Aorta (tissue), 5 donors: ENCODE results near the gene JCAD. TPM values are rescaled to one million over a fixed set of nuclear protein-coding genes. Genes with fewer than 3 reads are reported as not detected.
A peak's percentile ranks its signal among the peaks of the same experiment; 100 is the strongest.

ENCODE experiments used
- ATAC-seq: fragments of 200-7000 bp; cut with Tn5 transposase; one replicate; pipeline ENCODE4 v1.9.1; 2022; ENCODE audit warnings: moderate library complexity; ENCODE audit not compliant: low FRiP score
- DNase-seq, 2 donors: peaks; one replicate each; pipeline ENCODE4 v3.0.0-alpha.2; 2020
- H3K27ac ChIP-seq, 2 donors: one replicate each; pipeline ENCODE4 v1.5.1; 2013; ENCODE audit warnings: low read length in 2 of 2, mild to moderate bottlenecking in 2 of 2, moderate library complexity in 2 of 2, control low read depth in 1 of 2, inconsistent platforms in 1 of 2, low read depth in 1 of 2
- H3K27me3 ChIP-seq, 2 donors: one replicate each; pipeline ENCODE4 v1.6.1; 2013; ENCODE audit warnings: control low read depth in 1 of 2, low read length in 1 of 2, mild to moderate bottlenecking in 1 of 2, moderate library complexity in 1 of 2; ENCODE audit not compliant: insufficient read depth in 2 of 2, control insufficient read depth in 1 of 2
- H3K36me3 ChIP-seq, 2 donors: one replicate each; pipeline ENCODE4 v1.6.1; 2013; ENCODE audit warnings: control low read depth in 1 of 2, low read length in 1 of 2, mild to moderate bottlenecking in 1 of 2; ENCODE audit not compliant: insufficient read depth in 2 of 2, control insufficient read depth in 1 of 2
- H3K4me1 ChIP-seq, 2 donors: one replicate each; pipeline ENCODE4 v1.6.1; 2013; ENCODE audit warnings: low read length in 2 of 2, control low read depth in 1 of 2, mild to moderate bottlenecking in 1 of 2, moderate library complexity in 1 of 2; ENCODE audit not compliant: insufficient read depth in 2 of 2, control insufficient read depth in 1 of 2
- H3K4me3 ChIP-seq, 2 donors: one replicate each; pipeline ENCODE4 v1.5.1; 2013; ENCODE audit warnings: low read length in 2 of 2, control low read depth in 1 of 2, mild to moderate bottlenecking in 1 of 2
- H3K9me3 ChIP-seq: one replicate; pipeline ENCODE4 v1.6.1; 2013; ENCODE audit warnings: mild to moderate bottlenecking, low read length; ENCODE audit not compliant: control insufficient read depth
- WGBS, 2 donors: extraction: QIAGEN DNeasy Blood & Tissue Kit; methylation state at CpG; one replicate each; pipeline ENCODE4 v1.1.7; 2013; 5-methylcytosine and 5-hydroxymethylcytosine counted together
- intact Hi-C, 2 donors: fragments of 100-400 bp; cut with DNase I; formaldehyde crosslinking; loops; one replicate each; pipeline versions ENCODE4 v1.14.2 to v1.15.0; 2022
- polyA plus RNA-seq, 2 donors: library from polyadenylated mRNA; stranded (reverse); fragments of 200-250 nt; gene quantifications; one replicate each; pipeline ENCODE4 v1.2.3, GENCODE V29; 2013
- total RNA-seq, 2 donors: library from RNA; stranded (reverse); fragmentation: NEBNext Ultra II Directional; extraction: Animal tissue kit (Norgen Biotek cat#: 25700); gene quantifications; one replicate each; pipeline ENCODE4 v1.2.1, GENCODE V29; 2021
- donor health status: healthy with polysubstance abuse.
- donor health status: Bipolar disorder and iron deficiency.
- donor health status: DM: no; HTN: no; CAD: no.
- donor health status: DM: no; HTN: no; CAD: no.
- donor health status: DM: yes; HTN: yes; CAD: no.

JCAD gene
- total and polyA plus RNA-seq, 4 donors: 13.6 to 82.4 (median 50.2) TPM

- no peak for ATAC-seq
- WGBS, 2 donors: 94 to 96% methylated on average over 6 of the region's 6 CpGs
Observed at GRCh38 chr10:30075481-30075880, 16.1 kb upstream of the JCAD start.

GRCh38 chr10:30074933-30075332, 15.5 kb upstream of the JCAD start:
- H3K27ac ChIP-seq: no peak overlapping the region
- ATAC-seq (no peak), DNase-seq (no peak)
- H3K27me3 ChIP-seq: no peaks in the 10 kb centered on the region
- H3K9me3 ChIP-seq: no peaks in the 10 kb centered on the region
- no peaks in the 10 kb centered on the region for H3K4me1 ChIP-seq
- H3K4me3 ChIP-seq: no peak overlapping the region
- H3K36me3 ChIP-seq: no peaks in the 10 kb centered on the region
- intact Hi-C loops: no loop called here

More at GRCh38 chr10:30075481-30075880, 16.1 kb upstream of the JCAD start:
- no peaks in the 10 kb centered on the region for H3K27me3 ChIP-seq
- H3K9me3 ChIP-seq: no peaks in the 10 kb centered on the region
- H3K36me3 ChIP-seq: no peaks in the 10 kb centered on the region
- no peak overlapping the region for H3K4me3 ChIP-seq
- H3K4me1 ChIP-seq: no peaks in the 10 kb centered on the region
- intact Hi-C loops: no loop called here
- H3K27ac ChIP-seq: no peak overlapping the region
- no peak for DNase-seq

GRCh38 chr10:30074090-30074489, 14.7 kb upstream of the JCAD start:
- intact Hi-C loops: no loop called here
- DNase-seq: no peak

GRCh38 chr10:30073767-30074060, 14.3 kb upstream of the JCAD start:
- WGBS, 2 donors: 84 to 89% methylated on average over 4 of the region's 4 CpGs
- H3K4me3 ChIP-seq: no peak overlapping the region
- no peaks in the 10 kb centered on the region for H3K36me3 ChIP-seq
- no peak overlapping the region for H3K27ac ChIP-seq
- H3K4me1 ChIP-seq: no peaks in the 10 kb centered on the region
- no peak for ATAC-seq
- H3K9me3 ChIP-seq: no peaks in the 10 kb centered on the region
- no peak for DNase-seq
- no peaks in the 10 kb centered on the region for H3K27me3 ChIP-seq
- intact Hi-C loops: no loop called here

More at GRCh38 chr10:30074090-30074489, 14.7 kb upstream of the JCAD start:
- ATAC-seq: no peak
- 76 to 84% methylated on average over 2 of the region's 2 CpGs for WGBS, 2 donors
- Histone ChIP-seq H3K27me3 (no peaks in the 10 kb centered on the region), H3K27ac (no peak overlapping the region), H3K4me1 (no peaks in the 10 kb centered on the region), H3K9me3 (no peaks in the 10 kb centered on the region), H3K4me3 (no peak overlapping the region), H3K36me3 (no peaks in the 10 kb centered on the region)

GRCh38 chr10:30073045-30073766, 13.8 kb upstream of the JCAD start:
- Histone ChIP-seq H3K36me3 (no peaks in the 10 kb centered on the region), H3K4me1 (no peaks in the 10 kb centered on the region), H3K27me3 (no peaks in the 10 kb centered on the region), H3K27ac (no peak overlapping the region), H3K4me3 (no peak overlapping the region), H3K9me3 (no peaks in the 10 kb centered on the region)
- WGBS, 2 donors: 93 to 95% methylated on average over 6 of the region's 6 CpGs
- intact Hi-C loops: no loop called here
- ATAC-seq (no peak), DNase-seq (no peak)

- DNase-seq: no peak
- no peak for ATAC-seq
- H3K36me3 ChIP-seq: no peaks in the 10 kb centered on the region
- H3K27ac ChIP-seq: no peak overlapping the region
- no peaks in the 10 kb centered on the region for H3K9me3 ChIP-seq
- intact Hi-C loops: no loop called here
- no peak overlapping the region for H3K4me3 ChIP-seq
- H3K27me3 ChIP-seq: no peaks in the 10 kb centered on the region
- H3K4me1 ChIP-seq: no peaks in the 10 kb centered on the region
Observed at GRCh38 chr10:30072068-30072467, 12.7 kb upstream of the JCAD start.

GRCh38 chr10:30070001-30070685, 10.8 kb upstream of the JCAD start:
- Histone ChIP-seq H3K27me3 (no peaks in the 10 kb centered on the region), H3K4me3 (no peak overlapping the region), H3K9me3 (no peaks in the 10 kb centered on the region), H3K4me1 (no peaks in the 10 kb centered on the region), H3K27ac (no peak overlapping the region), H3K36me3 (no peaks in the 10 kb centered on the region)
- WGBS, 2 donors: 80 to 84% methylated on average over 11 of the region's 11 CpGs
- peak; percentile 48 for ATAC-seq
- intact Hi-C loops: no loop called here
- DNase-seq: no peak

GRCh38 chr10:30068492-30069223, 9.3 kb upstream of the JCAD start:
- WGBS, 2 donors: 95 to 96% methylated on average over 4 of the region's 4 CpGs
- no peak for ATAC-seq

GRCh38 chr10:30063099-30063498, 3.7 kb upstream of the JCAD start:
- no peak for ATAC-seq
- Histone ChIP-seq H3K4me3 (no peak overlapping the region), H3K9me3 (no peaks in the 10 kb centered on the region), H3K36me3 (no peaks in the 10 kb centered on the region), H3K27me3 (no peaks in the 10 kb centered on the region), H3K4me1 (no peaks in the 10 kb centered on the region), H3K27ac (no peak overlapping the region)
- DNase-seq: peak in 1 of 2 donors; percentile 63
- 7 to 8% methylated on average over 3 of the region's 3 CpGs for WGBS, 2 donors
- intact Hi-C loops: no loop called here

More at GRCh38 chr10:30068492-30069223, 9.3 kb upstream of the JCAD start:
- Histone ChIP-seq H3K36me3 (no peaks in the 10 kb centered on the region), H3K27me3 (no peaks in the 10 kb centered on the region), H3K4me1 (no peaks in the 10 kb centered on the region), H3K27ac (no peak overlapping the region), H3K4me3 (no peak overlapping the region), H3K9me3 (no peaks in the 10 kb centered on the region)
- intact Hi-C loops: no loop called here
- no peak for DNase-seq
